GM10847 (cell line): ENCODE results near the gene SLC3A2.

Experiments
- POLR2A ChIP-seq: IDR thresholded peaks from 2 replicates; pipeline ENCODE4 v1.6.1; 2011; ENCODE audit not compliant: insufficient read length; ENCODE audit errors: extremely low read depth

Gene SLC3A2

GRCh38 chr11:62912268-62912667 lies 31.6 kb downstream of the SLC3A2 start:
- TF ChIP-seq POLR2A, result no peak

- no peak for TF ChIP-seq POLR2A
These were observed 33.7 kb downstream of the SLC3A2 start for GRCh38 chr11:62914416-62914815.

GRCh38 chr11:62917906-62918502 lies 37.3 kb downstream of the SLC3A2 start:
- TF ChIP-seq POLR2A, result no peak

GRCh38 chr11:62918531-62918930 lies 37.8 kb downstream of the SLC3A2 start:
- TF ChIP-seq POLR2A, result no peak

GRCh38 chr11:62919476-62919875 lies 38.8 kb downstream of the SLC3A2 start:
- no peak for TF ChIP-seq POLR2A

- no peak for TF ChIP-seq POLR2A
These were observed 39.4 kb downstream of the SLC3A2 start for GRCh38 chr11:62919898-62920640.

- no peak for TF ChIP-seq POLR2A
These were observed 40.5 kb downstream of the SLC3A2 start, which contains the start of gene CHRM1 for GRCh38 chr11:62921201-62921572. Gene CHRM1 (minus strand): TSS chr11:62921363. CDS start chr11:62911100, 10,263 bp downstream.

GRCh38 chr11:62921573-62922188 lies 41.0 kb downstream of the SLC3A2 start:
- TF ChIP-seq POLR2A, result no peak

- TF ChIP-seq POLR2A, result no peak
These were observed 41.5 kb downstream of the SLC3A2 start for GRCh38 chr11:62922189-62922589.

- TF ChIP-seq POLR2A, result no peak
These were observed 42.1 kb downstream of the SLC3A2 start for GRCh38 chr11:62922653-62923431.

GRCh38 chr11:62923601-62924411 lies 43.1 kb downstream of the SLC3A2 start:
- no peak for TF ChIP-seq POLR2A

GRCh38 chr11:62925308-62925707 lies 44.6 kb downstream of the SLC3A2 start:
- TF ChIP-seq POLR2A, result no peak

GRCh38 chr11:62925745-62926679 lies 45.3 kb downstream of the SLC3A2 start:
- TF ChIP-seq POLR2A, result no peak
